Suprapubic skin (tissue), 4 donors: ENCODE results near the gene CDC7. TPM values are rescaled to one million over a fixed set of nuclear protein-coding genes. Genes with fewer than 3 reads are reported as not detected.
"Not testable (repeated sequence)": the region's sequence is repeated elsewhere in the genome, so short reads cannot be mapped to it uniquely, and the experiment has no call there.

Source experiments
- DNase-seq, 2 donors: peaks; one replicate each; pipeline ENCODE4 v3.0.0-alpha.2; 2019; ENCODE audit warnings: low spot score in 2 of 2
- H3K27ac ChIP-seq: fragments of 200-600 bp; sonication (generic); one replicate; pipeline ENCODE4 v1.5.1; 2019
- H3K27me3 ChIP-seq: fragments of 200-600 bp; sonication (generic); one replicate; pipeline ENCODE4 v1.5.1; 2019
- H3K36me3 ChIP-seq: fragments of 200-600 bp; sonication (generic); one replicate; pipeline ENCODE4 v1.5.1; 2019
- H3K4me1 ChIP-seq: fragments of 200-600 bp; sonication (generic); one replicate; pipeline ENCODE4 v1.5.1; 2019
- H3K4me3 ChIP-seq: fragments of 200-600 bp; sonication (generic); one replicate; pipeline ENCODE4 v1.5.1; 2019; ENCODE audit warnings: mild to moderate bottlenecking
- H3K9me3 ChIP-seq: fragments of 200-600 bp; sonication (generic); one replicate; pipeline ENCODE4 v1.5.1; 2019
- CTCF ChIP-seq, 2 donors: fragments of 200-600 bp in 1 of 2; fragments of 450-650 bp in 1 of 2; sonication (generic) in 1 of 2; IDR thresholded peaks; one replicate each; pipeline ENCODE4 v1.5.1; 2016 to 2019; ENCODE audit warnings: antibody characterized with exemption in 2 of 2, mild to moderate bottlenecking in 1 of 2, moderate library complexity in 1 of 2
- EP300 ChIP-seq: sonication (generic); formaldehyde crosslinking; IDR thresholded peaks from one replicate; pipeline ENCODE4 v1.6.1; 2017; ENCODE audit warnings: antibody characterized with exemption
- POLR2A ChIP-seq, 2 donors: fragments of 450-650 bp; IDR thresholded peaks; one replicate each; pipeline ENCODE4 v1.6.1; 2017; ENCODE audit warnings: antibody characterized with exemption in 2 of 2, mild to moderate bottlenecking in 2 of 2, moderate library complexity in 2 of 2
- POLR2AphosphoS5 ChIP-seq, 3 donors: sonication (generic); formaldehyde crosslinking; IDR thresholded peaks; one replicate each; pipeline ENCODE4 v1.6.1; 2017; ENCODE audit warnings: antibody characterized with exemption in 3 of 3
- WGBS: methylation state at CpG from one replicate; pipeline ENCODE4 v1.1.5; 2018; 5-methylcytosine and 5-hydroxymethylcytosine counted together
- total RNA-seq, 4 donors: library from RNA; depleted of rRNA; stranded (reverse); fragments of >200 nt; gene quantifications; one replicate each; pipeline ENCODE4 v1.1.0, GENCODE V29; 2016

The CDC7 gene
- 1 to 10 TPM in 3 of 4 donors, under 1 TPM in 1; 0.47 to 5.4 (median 2.3) TPM for total RNA-seq

- DNase-seq = peak; percentile 94 to 95
- Histone ChIP-seq H3K4me1 (peaks cover 17% of the 10 kb centered on the region), H3K4me3 (peak within 1 kb of the TSS; percentile 58), H3K36me3 (no peaks in the 10 kb centered on the region), H3K27ac (peak within 1 kb of the TSS; percentile 68), H3K27me3 (no peaks in the 10 kb centered on the region), H3K9me3 (no peaks in the 10 kb centered on the region)
- no peak for TF ChIP-seq EP300
- TF ChIP-seq CTCF (IDR thresholded peaks at IDR 0.05) = peak in 1 of 2 donors; percentile 29
- TF ChIP-seq POLR2A (IDR thresholded peaks at IDR 0.05) = peak in 1 of 2 donors; percentile 11
- TF ChIP-seq POLR2AphosphoS5 (IDR thresholded peaks at IDR 0.05) = peak in 2 of 3 donors; percentile 64 to 77
- whole genome bisulfite sequencing = under 1% methylated on average over 37 of the region's 68 CpGs
These were observed at the start of gene CDC7 for GRCh38 chr1:91500756-91501522. CDC7 (plus strand) TSS chr1:91500851; CDS start chr1:91501717, 866 bp downstream.

- H3K4me1 ChIP-seq = no peaks in the 10 kb centered on the region
- no peak overlapping the region for H3K27ac ChIP-seq
- no peak for DNase-seq
- no peaks in the 10 kb centered on the region for H3K36me3 ChIP-seq
- no peaks in the 10 kb centered on the region for H3K27me3 ChIP-seq
- H3K4me3 ChIP-seq = no peak overlapping the region
- no peaks in the 10 kb centered on the region for H3K9me3 ChIP-seq
- no peak for TF ChIP-seq POLR2AphosphoS5 (IDR thresholded peaks at IDR 0.05)
- no peak for TF ChIP-seq CTCF (IDR thresholded peaks at IDR 0.05)
- TF ChIP-seq EP300 = no peak
- TF ChIP-seq POLR2A (IDR thresholded peaks at IDR 0.05) = no peak
- 41% methylated on average over 2 of the region's 2 CpGs for WGBS
These were observed 46.5 kb upstream of the CDC7 start for GRCh38 chr1:91454136-91454535.

- Histone ChIP-seq H3K4me1 (no peaks in the 10 kb centered on the region), H3K36me3 (no peaks in the 10 kb centered on the region), H3K4me3 (no peak overlapping the region), H3K27me3 (no peaks in the 10 kb centered on the region), H3K9me3 (no peaks in the 10 kb centered on the region), H3K27ac (no peak overlapping the region)
- no peak for DNase-seq
- TF ChIP-seq POLR2AphosphoS5 (IDR thresholded peaks at IDR 0.05) (no peak), CTCF (IDR thresholded peaks at IDR 0.05) (no peak), POLR2A (IDR thresholded peaks at IDR 0.05) (no peak), EP300 (no peak)
- WGBS = 79% methylated on average over 3 of the region's 3 CpGs
These were observed 45.3 kb upstream of the CDC7 start for GRCh38 chr1:91455334-91455733.

- H3K27me3 ChIP-seq = no peaks in the 10 kb centered on the region
- 72% methylated on average over 1 of the region's 1 CpG for WGBS
- no peaks in the 10 kb centered on the region for H3K9me3 ChIP-seq
- TF ChIP-seq EP300 = no peak
- TF ChIP-seq CTCF (IDR thresholded peaks at IDR 0.05) = no peak
- TF ChIP-seq POLR2A (IDR thresholded peaks at IDR 0.05) = no peak
- TF ChIP-seq POLR2AphosphoS5 (IDR thresholded peaks at IDR 0.05) = no peak
- no peak overlapping the region for H3K27ac ChIP-seq
- no peak for DNase-seq
- H3K4me1 ChIP-seq = no peaks in the 10 kb centered on the region
- no peaks in the 10 kb centered on the region for H3K36me3 ChIP-seq
- no peak overlapping the region for H3K4me3 ChIP-seq
These were observed 44.8 kb upstream of the CDC7 start for GRCh38 chr1:91455896-91456295.

- H3K9me3 ChIP-seq, DNase-seq, H3K4me3 ChIP-seq, H3K4me1 ChIP-seq, H3K36me3 ChIP-seq, H3K27ac ChIP-seq, H3K27me3 ChIP-seq: not testable (repeated sequence)
- WGBS = 100% methylated on average over 2 of the region's 2 CpGs
These were observed 35.3 kb upstream of the CDC7 start for GRCh38 chr1:91465350-91465749.
